Endothelial cell of umbilical vein (primary cell): Measurements from ENCODE around the gene CAMTA1.

ENCODE experiments used
- CTCF ChIP-seq, 2 donors: IDR thresholded peaks; 1 replicate in 1 of 2; 2 replicates in 1 of 2; pipeline ENCODE4 v1.5.1; 2011; ENCODE audit warnings: low read length in 2 of 2, mild to moderate bottlenecking in 2 of 2, moderate library complexity in 2 of 2, control low read depth in 1 of 2, inconsistent platforms in 1 of 2, low read depth in 1 of 2; ENCODE audit not compliant: insufficient read depth in 1 of 2; ENCODE audit errors: extremely low read depth in 1 of 2
- JUN ChIP-seq: IDR thresholded peaks from 2 replicates; pipeline ENCODE4 v1.6.1; 2011; ENCODE audit warnings: borderline replicate concordance, low read depth; ENCODE audit not compliant: insufficient read length, insufficient read depth
- MAX ChIP-seq: IDR thresholded peaks from 2 replicates; pipeline ENCODE4 v1.6.1; 2011; ENCODE audit not compliant: insufficient read depth, insufficient read length
- POLR2A ChIP-seq: IDR thresholded peaks from 2 replicates; pipeline ENCODE4 v1.6.1; 2012; ENCODE audit warnings: low read depth, mild to moderate bottlenecking, control low read depth, low read length

GRCh38 chr1:6827079-6827478, 41.8 kb downstream of the CAMTA1 start:
- no peak for TF ChIP-seq JUN
- TF ChIP-seq CTCF (IDR thresholded peaks at IDR 0.05; ENCODE audit: extremely low read depth in 1 of 2, insufficient read depth in 1 of 2, low read depth in 1 of 2, low read length in 2 of 2) = no peak
- no peak for TF ChIP-seq POLR2A
- TF ChIP-seq MAX = no peak
